Head of caudate nucleus (tissue), 42 donors: ENCODE results near the gene ZNF322.

Source experiments
- DNase-seq, 42 donors: peaks; one replicate each; pipeline versions ENCODE4 v3.0.0 to v3.0.0-alpha.2; 2020 to 2021; ENCODE audit warnings: mixed read lengths in 7 of 42
- intact Hi-C: fragments of 100-400 bp; cut with DNase I; formaldehyde crosslinking; loops from one replicate; pipeline ENCODE4 v1.15.0; 2022

Gene ZNF322

GRCh38 chr6:26594730-26595632, 64.6 kb downstream of the ZNF322 start:
- intact Hi-C loops: loop anchor here (10.0 kb wide), 2 partner anchors 250 to 400 kb away; a partner anchor contains a TSS
- DNase-seq: peak in 13 of 42 donors; percentile 9 to 68 (median 38)

DNA sequence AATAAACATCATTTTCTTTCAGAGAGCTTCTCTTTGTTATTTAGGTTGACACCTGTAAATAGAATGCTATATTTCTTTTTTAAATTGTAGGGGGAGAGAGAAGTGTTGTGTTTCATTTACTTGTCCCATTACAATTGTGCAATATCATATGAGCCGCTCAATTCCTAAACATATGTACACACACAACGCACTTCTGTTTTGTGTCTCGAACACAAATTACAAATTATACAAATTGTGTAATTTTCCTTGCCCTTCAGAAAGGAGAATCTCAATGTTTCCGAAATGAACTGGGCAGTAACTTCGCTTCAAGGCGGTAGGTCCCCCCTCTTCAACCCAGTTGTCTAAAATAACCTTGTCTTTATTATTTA, 65.4 kb downstream of the ZNF322 start:
- no peak for DNase-seq
- intact Hi-C loops: loop anchor here (10.0 kb wide), 2 partner anchors 249 to 399 kb away; a partner anchor contains a TSS

- no peak for DNase-seq
- intact Hi-C loops: loop anchor here (10.0 kb wide), 2 partner anchors 249 to 399 kb away; a partner anchor contains a TSS
Measured at GRCh38 chr6:26593278-26594130, 66.0 kb downstream of the ZNF322 start.

GRCh38 chr6:26592649-26593048, 66.9 kb downstream of the ZNF322 start:
- intact Hi-C loops: loop anchor here (10.0 kb wide), 2 partner anchors 248 to 398 kb away; a partner anchor contains a TSS
- no peak for DNase-seq

DNA sequence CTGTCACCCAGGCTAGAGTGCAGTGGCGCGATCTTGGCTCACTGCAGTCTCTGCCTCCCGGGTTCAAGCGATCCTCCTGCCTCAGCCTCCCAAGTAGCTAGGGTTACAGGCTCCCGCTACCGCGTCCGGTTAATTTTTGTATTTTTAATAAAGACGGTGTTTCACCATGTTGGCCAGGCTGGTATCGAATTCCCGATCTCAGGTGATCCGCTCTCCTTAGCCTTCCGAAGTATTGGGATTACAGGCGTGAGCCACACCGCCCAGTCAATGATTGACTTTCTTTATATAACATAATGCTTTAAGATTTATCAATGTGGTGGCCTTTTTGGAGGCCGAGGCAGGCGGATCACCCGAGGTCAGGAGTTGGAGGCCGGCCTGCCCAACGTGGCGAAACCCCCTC, 70.6 kb downstream of the ZNF322 start:
- DNase-seq: no peak
- intact Hi-C loops: no loop called here
